ENCODE data around the gene OR10A4.
A peak's percentile ranks its signal among the peaks of the same experiment; 100 is the strongest.
"Not testable (repeated sequence)": the region's sequence is repeated elsewhere in the genome, so short reads cannot be mapped to it uniquely, and the experiment has no call there.

Gene OR10A4

GRCh38 chr11:6900327-6900999, 24.0 kb downstream of the OR10A4 start:
- no peak for DNase-seq

- DNase-seq: not testable (repeated sequence)
Measured at GRCh38 chr11:6904804-6905203, 28.4 kb downstream of the OR10A4 start.

GRCh38 chr11:6911378-6911777, 35.0 kb downstream of the OR10A4 start:
- no peak for DNase-seq

- no peak for DNase-seq
Measured at GRCh38 chr11:6911948-6912347, 35.5 kb downstream of the OR10A4 start.

GRCh38 chr11:6919698-6920097, 43.3 kb downstream of the OR10A4 start:
- DNase-seq: no peak

GRCh38 chr11:6920702-6921101, 44.3 kb downstream of the OR10A4 start, which contains the start of gene OR2D3:
Gene OR2D3 (plus strand): TSS chr11:6921002. CDS start chr11:6921002, 0 bp downstream.
- no peak for DNase-seq

- no peak for DNase-seq
Measured at GRCh38 chr11:6925007-6925577, 48.7 kb downstream of the OR10A4 start.

- DNase-seq: peak; percentile 4
Measured at GRCh38 chr11:6925636-6926207, 49.3 kb downstream of the OR10A4 start.

- DNase-seq: peak; percentile 85
Measured at GRCh38 chr11:6926208-6927029, 50.0 kb downstream of the OR10A4 start, which contains the start of gene ZNF215. Gene ZNF215 (plus strand): TSS chr11:6926426. CDS start chr11:6932273, 5,847 bp downstream.

GRCh38 chr11:6927030-6927617, 50.7 kb downstream of the OR10A4 start:
- no peak for DNase-seq

All from NCI-H510A (cell line).